Parathyroid adenoma (tissue), 2 donors: ENCODE data around the gene PTX4.

ENCODE experiments used
- H2AFZ ChIP-seq: fragments of 300-600 bp; sonication (generic); one replicate; pipeline ENCODE4 v1.7.0; 2017; ENCODE audit warnings: antibody characterized with exemption, mild to moderate bottlenecking
- H3K27ac ChIP-seq: fragments of 300-600 bp; sonication (generic); one replicate; pipeline ENCODE4 v1.7.0; 2017
- H3K27me3 ChIP-seq: fragments of 300-600 bp; sonication (generic); one replicate; pipeline ENCODE4 v1.7.0; 2017; ENCODE audit warnings: low read length; ENCODE audit not compliant: control insufficient read depth, insufficient read depth
- H3K36me3 ChIP-seq: fragments of 300-600 bp; sonication (generic); one replicate; pipeline ENCODE4 v1.7.0; 2017; ENCODE audit warnings: low read length; ENCODE audit not compliant: control insufficient read depth, insufficient read depth
- H3K4me1 ChIP-seq: fragments of 300-600 bp; sonication (generic); one replicate; pipeline ENCODE4 v1.7.0; 2017; ENCODE audit warnings: control low read depth
- H3K4me2 ChIP-seq: fragments of 300-600 bp; sonication (generic); one replicate; pipeline ENCODE4 v1.7.0; 2017; ENCODE audit warnings: low read length
- H3K4me3 ChIP-seq: fragments of 300-600 bp; sonication (generic); one replicate; pipeline ENCODE4 v1.7.0; 2017; ENCODE audit warnings: low read depth, low read length
- H3K79me2 ChIP-seq: fragments of 300-600 bp; sonication (generic); one replicate; pipeline ENCODE4 v1.7.0; 2017; ENCODE audit warnings: control low read depth
- H3K9ac ChIP-seq: fragments of 300-600 bp; sonication (generic); one replicate; pipeline ENCODE4 v1.7.0; 2017; ENCODE audit warnings: mild to moderate bottlenecking
- H3K9me3 ChIP-seq: fragments of 300-600 bp; sonication (generic); one replicate; pipeline ENCODE4 v1.7.0; 2017; ENCODE audit warnings: low read length; ENCODE audit not compliant: control insufficient read depth
- TF ChIP-seq, protein P1 (sequence below): fragments of 300-600 bp; sonication (generic); IDR thresholded peaks from one replicate; pipeline ENCODE4 v1.7.0; 2017; ENCODE audit warnings: antibody characterized with exemption, mild to moderate bottlenecking
- donor health status: primary hyperparathyroidism.

The PTX4 gene

DNA sequence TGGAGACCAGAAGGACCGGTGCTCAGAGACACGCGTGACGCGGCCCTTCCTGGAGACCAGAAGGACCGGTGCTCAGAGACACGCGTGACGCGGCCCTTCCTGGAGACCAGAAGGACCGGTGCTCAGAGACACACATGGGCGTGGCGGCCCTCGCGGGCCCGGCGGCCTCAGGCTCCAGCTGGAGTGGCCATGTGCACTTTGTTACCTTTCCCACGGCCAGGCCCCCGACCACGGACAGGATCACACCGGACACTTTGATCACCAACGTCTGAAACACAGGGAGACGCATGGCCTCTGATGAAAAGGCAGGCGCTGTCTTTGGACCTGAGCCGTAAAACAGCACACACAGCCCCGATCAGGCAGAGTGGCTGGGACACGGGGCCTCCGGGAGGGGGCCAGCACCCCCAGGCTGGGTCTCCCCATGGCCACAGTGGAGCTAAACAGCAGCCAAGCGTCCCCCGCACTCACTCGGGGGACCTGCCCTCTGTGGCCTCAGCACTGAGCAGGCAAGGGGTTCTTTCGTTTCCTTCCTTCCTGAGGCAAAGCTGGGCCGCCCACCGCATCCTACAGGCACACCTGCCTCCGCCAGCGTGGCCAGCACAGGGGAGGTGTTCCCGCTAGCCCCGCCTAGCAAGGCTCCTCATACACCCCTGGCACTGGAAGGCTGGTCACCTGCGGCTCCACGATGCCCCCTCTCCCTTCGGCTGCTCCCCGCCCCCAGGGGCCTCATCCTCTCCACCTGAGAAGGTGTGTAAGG, 31.1 kb downstream of the PTX4 start:
- Histone ChIP-seq H3K27me3 (no peaks in the 10 kb centered on the region), H3K9ac (no peak overlapping the region), H3K4me2 (no peak overlapping the region), H2AFZ (no peak overlapping the region), H3K4me1 (no peaks in the 10 kb centered on the region), H3K27ac (no peak overlapping the region), H3K4me3 (no peak overlapping the region), H3K9me3 (no peaks in the 10 kb centered on the region), H3K36me3 (no peaks in the 10 kb centered on the region), H3K79me2 (peaks cover 2% of the 10 kb centered on the region)
- TF ChIP-seq, protein P1, sequence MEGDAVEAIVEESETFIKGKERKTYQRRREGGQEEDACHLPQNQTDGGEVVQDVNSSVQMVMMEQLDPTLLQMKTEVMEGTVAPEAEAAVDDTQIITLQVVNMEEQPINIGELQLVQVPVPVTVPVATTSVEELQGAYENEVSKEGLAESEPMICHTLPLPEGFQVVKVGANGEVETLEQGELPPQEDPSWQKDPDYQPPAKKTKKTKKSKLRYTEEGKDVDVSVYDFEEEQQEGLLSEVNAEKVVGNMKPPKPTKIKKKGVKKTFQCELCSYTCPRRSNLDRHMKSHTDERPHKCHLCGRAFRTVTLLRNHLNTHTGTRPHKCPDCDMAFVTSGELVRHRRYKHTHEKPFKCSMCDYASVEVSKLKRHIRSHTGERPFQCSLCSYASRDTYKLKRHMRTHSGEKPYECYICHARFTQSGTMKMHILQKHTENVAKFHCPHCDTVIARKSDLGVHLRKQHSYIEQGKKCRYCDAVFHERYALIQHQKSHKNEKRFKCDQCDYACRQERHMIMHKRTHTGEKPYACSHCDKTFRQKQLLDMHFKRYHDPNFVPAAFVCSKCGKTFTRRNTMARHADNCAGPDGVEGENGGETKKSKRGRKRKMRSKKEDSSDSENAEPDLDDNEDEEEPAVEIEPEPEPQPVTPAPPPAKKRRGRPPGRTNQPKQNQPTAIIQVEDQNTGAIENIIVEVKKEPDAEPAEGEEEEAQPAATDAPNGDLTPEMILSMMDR, result no peak

GRCh38 chr16:1456951-1457350, 31.8 kb downstream of the PTX4 start:
- no peaks in the 10 kb centered on the region for H3K27me3 ChIP-seq
- H3K9ac ChIP-seq, result no peak overlapping the region
- no peaks in the 10 kb centered on the region for H3K4me1 ChIP-seq
- no peak overlapping the region for H3K27ac ChIP-seq
- no peaks in the 10 kb centered on the region for H3K36me3 ChIP-seq
- H3K4me3 ChIP-seq, result no peak overlapping the region
- TF ChIP-seq, protein P1, result no peak
- peaks cover 2% of the 10 kb centered on the region for H3K79me2 ChIP-seq
- no peak overlapping the region for H2AFZ ChIP-seq
- no peak overlapping the region for H3K4me2 ChIP-seq
- H3K9me3 ChIP-seq, result no peaks in the 10 kb centered on the region

- no peak overlapping the region for H3K4me2 ChIP-seq
- H3K4me1 ChIP-seq, result no peaks in the 10 kb centered on the region
- TF ChIP-seq, protein P1, result no peak
- no peak overlapping the region for H3K9ac ChIP-seq
- H3K79me2 ChIP-seq, result no peaks in the 10 kb centered on the region
- no peak overlapping the region for H3K27ac ChIP-seq
- H3K27me3 ChIP-seq, result no peaks in the 10 kb centered on the region
- no peak overlapping the region for H3K4me3 ChIP-seq
- H3K36me3 ChIP-seq, result no peaks in the 10 kb centered on the region
- H3K9me3 ChIP-seq, result no peaks in the 10 kb centered on the region
- no peak overlapping the region for H2AFZ ChIP-seq
Observed at GRCh38 chr16:1455190-1456171, 33.3 kb downstream of the PTX4 start.

DNA sequence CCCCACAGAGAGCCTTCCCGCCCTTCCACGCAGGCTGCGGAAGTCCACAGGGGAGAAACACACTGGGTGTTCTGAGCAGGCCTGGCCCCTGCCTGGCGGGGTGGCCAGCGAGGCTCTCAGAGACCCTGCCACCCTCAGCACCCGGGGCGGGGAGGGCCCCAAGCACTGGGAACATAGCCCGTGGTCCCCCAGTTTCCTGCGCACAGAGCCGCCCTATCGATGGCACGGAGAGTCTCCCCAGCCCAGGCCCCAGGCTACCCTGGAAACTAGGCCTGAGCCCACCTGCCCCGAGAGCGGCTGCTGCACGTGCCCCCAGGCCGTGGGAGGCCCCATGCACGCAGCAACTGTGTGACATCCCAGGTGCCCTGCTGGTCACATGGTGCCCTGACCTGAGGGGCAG, 34.2 kb downstream of the PTX4 start:
- no peaks in the 10 kb centered on the region for H3K79me2 ChIP-seq
- H3K27me3 ChIP-seq, result no peaks in the 10 kb centered on the region
- H3K27ac ChIP-seq, result no peak overlapping the region
- H3K36me3 ChIP-seq, result no peaks in the 10 kb centered on the region
- no peak overlapping the region for H3K4me3 ChIP-seq
- no peak overlapping the region for H3K4me2 ChIP-seq
- no peaks in the 10 kb centered on the region for H3K9me3 ChIP-seq
- no peak overlapping the region for H3K9ac ChIP-seq
- H3K4me1 ChIP-seq, result no peaks in the 10 kb centered on the region
- TF ChIP-seq, protein P1, result no peak
- H2AFZ ChIP-seq, result no peak overlapping the region
